NCI-H510A (cell line): ENCODE measurements around the gene ERBB2.
A peak's percentile ranks its signal among the peaks of the same experiment; 100 is the strongest.
"Not testable (repeated sequence)": the region's sequence is repeated elsewhere in the genome, so short reads cannot be mapped to it uniquely, and the experiment has no call there.

Source experiments
- DNase-seq: peaks from one replicate; lab custom pipeline; 2025; lab: John Stamatoyannopoulos, UW

Gene ERBB2

DNA sequence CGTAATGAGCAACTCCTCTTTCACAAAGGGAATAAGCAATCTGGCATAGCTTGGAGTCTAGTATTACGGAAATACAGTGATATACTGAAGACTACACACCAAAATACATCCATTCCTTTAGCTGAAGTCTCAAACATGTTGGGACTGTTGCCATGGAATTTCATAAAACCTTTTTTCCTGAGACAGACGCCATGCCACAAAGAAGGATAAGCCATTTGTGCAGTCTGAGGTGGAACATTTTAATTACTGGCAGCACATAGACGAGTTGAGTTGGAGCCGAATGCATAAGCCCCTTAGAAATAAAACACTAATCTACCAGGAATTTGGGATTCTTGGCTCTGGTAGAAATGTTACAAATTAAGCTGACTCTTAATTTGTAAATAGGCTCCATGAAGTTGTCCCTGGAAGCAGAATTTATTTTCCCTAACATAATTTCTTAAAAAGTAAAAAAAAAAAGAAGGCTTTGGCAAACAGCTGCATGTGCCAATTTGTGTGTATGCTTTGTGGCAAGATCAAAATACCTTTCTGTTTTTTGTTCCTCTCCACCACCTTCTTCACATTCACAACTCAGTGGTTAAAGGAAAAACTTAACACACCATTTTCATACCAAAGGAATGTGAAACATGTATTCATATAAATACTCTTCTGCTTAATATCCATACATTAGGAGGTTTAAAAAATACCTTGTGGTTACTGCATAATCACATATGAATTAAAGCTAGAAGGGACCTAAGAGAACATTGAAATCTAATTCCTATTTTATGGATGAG, 63.4 kb downstream of the ERBB2 start:
- no peak for DNase-seq

DNA sequence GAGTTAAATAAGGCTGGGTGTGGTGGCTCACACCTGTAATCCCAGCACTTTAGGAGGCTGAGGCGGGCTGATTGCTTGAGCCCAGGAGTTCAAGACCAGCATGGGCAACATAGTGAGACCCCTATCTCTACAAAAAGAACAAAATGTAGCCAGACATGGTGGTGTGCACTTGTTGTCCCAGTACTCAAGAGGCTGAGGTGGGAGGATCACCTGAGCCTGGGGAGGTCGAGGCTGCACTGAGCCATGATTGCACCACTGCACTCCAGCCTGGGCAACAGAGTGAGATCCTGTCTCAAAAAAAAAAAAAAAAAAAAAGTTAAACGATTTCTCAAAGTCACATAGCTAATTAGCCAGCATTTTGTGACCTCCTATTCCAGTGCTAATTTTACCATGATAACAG, 64.3 kb downstream of the ERBB2 start:
- not testable (repeated sequence) for DNase-seq

DNA sequence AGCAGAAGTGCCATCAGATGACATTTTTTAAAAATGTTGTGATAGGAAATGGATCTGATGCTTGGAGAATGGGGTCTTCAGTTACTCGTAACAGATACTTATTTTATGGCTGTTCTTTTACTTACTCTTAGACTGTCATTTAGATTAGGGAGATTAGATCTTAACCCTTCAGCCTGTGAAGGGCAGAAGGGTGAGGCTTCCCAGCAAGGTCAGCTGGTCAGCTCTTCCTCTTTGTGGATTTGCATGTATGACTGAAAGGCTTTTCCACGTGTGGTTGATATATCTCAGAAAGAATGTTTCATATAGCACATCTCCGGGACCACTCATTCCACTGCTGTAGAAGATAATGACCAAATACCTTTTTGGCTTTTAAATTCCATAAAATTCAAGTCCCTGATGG, 65.3 kb downstream of the ERBB2 start:
- no peak for DNase-seq

DNA sequence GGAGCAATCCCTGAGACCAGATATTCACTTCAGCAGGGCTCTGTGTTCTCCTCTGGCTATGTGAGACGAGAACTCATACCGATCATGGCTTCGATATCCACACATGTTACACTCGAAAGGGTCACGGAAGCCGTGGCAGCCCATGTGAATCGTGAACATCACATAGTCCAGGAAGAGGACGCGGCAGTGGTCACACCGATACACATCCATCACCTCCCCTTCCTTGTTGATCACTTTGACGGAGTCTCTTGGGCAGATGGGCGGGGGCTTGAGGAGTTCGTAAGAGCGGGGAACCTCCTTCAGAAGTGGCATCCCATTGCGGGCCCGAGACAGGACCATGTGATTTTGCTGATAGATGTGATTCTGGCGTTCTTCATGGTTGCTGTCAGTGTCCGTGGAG, 65.9 kb downstream of the ERBB2 start:
- no peak for DNase-seq

DNA sequence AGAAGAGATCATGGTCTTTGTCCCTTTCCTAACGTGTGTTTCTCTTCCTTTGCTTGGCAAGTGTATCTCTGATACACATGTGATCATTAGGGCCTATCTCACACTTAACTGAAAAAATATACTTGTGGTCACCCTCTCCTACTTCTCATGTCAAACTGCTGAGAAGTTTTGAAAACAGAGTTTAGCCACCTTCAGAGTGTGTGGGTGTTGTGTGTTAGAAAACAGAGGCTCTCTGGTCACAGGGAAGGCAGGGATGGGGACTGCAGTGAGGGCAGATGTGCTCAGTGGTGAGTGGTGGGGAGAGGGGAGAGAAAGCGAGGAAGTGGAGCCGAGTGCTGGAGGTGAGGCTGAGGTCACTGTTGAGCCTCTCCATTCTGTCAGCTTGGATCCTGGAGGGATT, 67.3 kb downstream of the ERBB2 start:
- DNase-seq: no peak

DNA sequence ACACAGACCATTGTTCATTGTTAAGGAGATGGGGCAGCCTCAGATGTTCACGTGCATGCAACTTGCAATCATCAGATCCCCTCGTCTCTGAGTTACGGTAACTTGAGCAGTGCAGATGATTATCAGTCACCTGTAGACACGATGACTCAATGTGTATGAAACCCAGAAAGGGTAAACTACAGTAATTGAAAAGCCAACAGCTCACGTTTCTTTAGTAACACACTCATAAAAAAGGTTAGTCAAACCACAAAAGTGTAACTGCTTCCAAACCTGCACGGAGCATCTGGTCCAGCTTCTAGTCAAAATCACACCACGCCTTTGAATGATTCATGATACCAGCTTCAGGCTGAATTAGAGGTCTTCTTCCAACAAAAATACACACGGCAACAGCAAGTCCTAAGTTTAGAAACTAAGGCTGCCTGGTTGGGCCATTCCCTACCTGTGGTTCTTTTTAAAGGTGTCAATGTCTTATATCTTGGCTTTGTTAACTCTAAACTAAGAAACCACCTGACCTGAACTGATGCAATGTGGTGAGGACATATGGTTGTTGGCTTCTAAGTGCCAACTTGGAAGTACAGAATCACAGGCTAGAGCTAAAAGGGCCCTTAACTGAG, 70.2 kb downstream of the ERBB2 start:
- peak; percentile 36 for DNase-seq

DNA sequence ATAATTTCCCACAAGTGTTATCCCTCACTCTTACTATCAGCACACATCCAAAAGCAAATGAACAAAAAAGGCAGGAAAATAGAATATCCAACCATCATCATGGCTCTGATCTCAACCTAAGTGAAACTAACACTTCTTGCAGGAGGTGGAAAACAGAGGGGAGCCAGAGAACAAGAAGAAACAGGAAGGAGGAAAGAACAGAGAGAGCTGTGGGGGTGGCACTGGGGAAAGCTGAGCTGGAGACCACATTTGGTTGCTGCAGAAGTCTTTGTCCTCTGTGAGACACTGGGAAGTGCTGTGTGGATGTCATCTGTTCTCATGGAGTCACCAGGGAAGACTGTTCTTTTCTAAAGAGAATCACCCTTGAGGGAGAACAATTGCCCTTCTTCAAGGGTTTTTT, 72.6 kb downstream of the ERBB2 start:
- no peak for DNase-seq

DNA sequence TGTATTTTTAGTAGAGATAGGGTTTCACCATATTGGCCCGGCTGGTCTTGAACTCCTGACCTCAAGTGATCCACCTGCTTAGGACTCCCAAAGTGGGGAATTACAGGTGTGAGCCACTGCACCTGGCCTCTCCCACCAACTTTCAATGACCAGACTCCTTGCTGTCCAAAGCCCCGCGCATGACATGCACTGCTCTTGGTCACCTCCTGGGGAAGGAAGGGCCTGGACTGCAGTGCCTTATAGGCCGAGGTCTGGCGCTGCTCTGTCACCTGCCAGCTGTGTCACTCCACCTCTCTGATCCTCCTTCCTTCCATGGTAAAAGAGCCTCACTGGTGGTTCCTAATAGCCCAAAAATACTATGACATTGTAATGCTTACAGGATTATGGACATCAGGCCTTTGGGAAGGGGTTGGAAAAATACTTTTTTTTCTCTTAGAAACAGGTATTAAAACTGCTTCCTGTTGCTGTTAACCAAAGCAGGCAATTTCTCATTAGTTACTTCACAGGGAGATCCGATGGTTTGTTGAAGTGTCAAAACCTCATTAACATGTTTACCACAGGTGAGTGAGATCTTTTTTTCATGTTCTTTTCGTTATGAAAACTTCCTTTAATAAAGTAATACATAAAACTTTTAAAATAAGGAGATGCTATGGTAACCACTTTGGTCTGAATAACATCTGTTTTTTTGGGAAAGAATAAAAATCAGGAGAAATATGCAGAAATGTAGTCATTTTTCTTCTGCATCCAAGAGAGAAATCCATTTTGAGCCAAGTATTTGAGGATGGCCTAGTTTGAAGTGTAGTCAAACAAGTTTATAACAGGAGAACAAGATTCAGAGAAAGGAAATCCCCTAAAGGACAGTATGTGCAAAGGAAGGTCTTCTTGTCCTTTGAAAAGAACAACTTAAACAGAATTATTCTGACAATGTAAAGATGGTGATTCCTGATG, 73.4 kb downstream of the ERBB2 start:
- DNase-seq: no peak

DNA sequence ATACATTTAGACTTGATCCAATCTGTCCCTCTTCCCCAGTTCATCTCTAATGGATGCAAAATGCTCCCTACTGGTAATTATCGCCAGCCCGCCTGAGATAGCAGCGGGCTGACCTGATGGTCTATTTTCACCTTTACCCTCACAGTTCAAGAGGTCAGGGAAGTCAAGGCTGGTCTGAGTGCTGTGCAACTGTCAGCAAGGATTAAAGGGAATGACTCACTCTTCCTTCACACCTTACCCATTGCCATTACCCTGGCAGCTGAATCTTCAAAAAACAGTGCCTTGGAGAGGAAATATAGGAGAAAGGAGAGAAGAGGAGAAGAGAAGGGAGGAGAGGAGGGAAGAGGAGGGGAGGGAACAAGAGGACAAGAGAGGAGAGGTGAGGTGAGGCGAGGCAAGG, 74.2 kb downstream of the ERBB2 start:
- no peak for DNase-seq

DNA sequence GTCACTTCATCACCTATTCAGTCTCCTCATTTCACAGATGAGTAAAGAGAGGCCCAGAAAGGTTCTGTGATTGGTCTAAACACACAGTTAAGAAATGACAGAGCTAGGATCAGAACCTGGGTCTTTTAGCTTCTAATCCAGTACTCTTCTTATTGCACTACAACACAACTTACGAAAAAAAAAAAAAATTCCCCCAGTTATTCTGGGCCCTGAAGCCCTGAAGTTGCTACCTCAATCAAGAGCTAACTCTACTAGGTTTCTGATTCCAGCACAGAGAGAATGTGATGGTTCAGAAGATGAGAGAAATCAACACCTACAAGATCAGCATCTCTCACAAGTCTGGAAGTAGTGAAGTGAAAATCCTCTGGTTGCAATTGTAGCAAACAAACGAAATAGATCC, 75.2 kb downstream of the ERBB2 start:
- no peak for DNase-seq

DNA sequence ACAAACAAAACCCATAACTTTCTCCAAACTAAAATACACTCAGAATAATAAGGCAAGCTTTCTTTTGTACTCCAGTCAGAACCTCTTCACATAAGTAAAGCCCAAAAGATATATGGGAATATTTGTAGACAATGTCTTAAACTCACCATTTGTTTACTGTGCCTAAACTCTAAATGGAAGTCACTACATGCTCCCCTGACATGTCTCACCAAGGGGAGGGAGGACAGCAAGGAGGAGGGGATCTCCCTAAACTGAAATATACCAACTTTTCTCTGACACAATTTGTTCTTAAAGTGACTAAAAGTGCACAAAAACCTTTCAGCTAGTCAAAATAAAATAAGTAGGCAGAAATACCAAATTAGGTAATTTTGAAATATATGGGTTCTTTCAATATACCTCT, 76.4 kb downstream of the ERBB2 start:
- DNase-seq: no peak

DNA sequence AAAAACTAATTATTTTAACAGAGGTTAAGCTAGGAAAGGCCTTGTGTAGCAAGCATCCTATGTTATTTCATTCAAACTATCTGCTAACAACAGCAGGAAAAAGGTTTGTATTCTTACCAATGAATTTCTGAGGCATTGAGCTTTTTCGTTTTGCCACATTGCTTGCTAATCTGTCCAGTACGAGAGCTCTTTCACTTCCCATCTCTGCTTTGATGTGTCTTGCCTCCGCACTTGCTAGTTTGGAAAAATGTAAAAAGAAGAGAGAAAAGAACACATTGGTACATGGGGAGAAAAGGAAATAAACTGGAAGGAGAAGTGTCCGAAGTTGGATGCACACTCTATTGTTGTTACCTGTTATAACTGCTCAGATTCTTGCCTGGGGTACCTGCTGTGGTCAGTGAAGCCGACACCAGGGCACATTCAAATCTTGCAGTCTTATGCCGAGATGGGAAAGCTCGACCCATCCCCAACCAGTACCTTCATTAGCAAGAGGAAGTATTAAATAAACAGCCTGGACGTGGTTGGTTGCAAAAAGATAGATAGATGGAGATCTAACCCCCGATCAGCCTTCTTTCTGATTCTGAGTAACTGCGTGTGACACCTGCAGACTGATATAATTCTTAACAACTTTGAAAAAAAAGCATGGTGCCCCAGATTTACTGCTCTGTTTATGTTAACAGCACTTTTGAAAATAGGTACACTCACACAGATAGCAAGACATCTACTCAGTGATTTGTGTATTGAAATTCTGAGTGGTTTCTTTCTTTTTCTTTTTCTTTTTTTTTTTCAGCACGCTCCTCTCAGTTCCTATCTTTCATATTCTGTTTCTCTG, 77.9 kb downstream of the ERBB2 start:
- no peak for DNase-seq
